Anterior cingulate cortex (tissue), 58 donors: Measurements from ENCODE around the gene CELF3.
A peak's percentile ranks its signal among the peaks of the same experiment; 100 is the strongest.

Source experiments
- DNase-seq, 58 donors: peaks; one replicate each; lab custom pipeline; 2025; lab: John Stamatoyannopoulos, UW

The CELF3 gene

GRCh38 chr1:151721788-151722510 lies 5.3 kb upstream of the CELF3 start:
- no peak for DNase-seq

- DNase-seq: peak in 7 of 58 donors; percentile 7 to 35 (median 28)
Observed at GRCh38 chr1:151720974-151721787, 4.6 kb upstream of the CELF3 start, which contains the start of gene RIIAD1. Gene RIIAD1 (plus strand): TSS chr1:151721522. CDS start chr1:151721537, 15 bp downstream.

- peak in 1 of 58 donors; percentile 6 for DNase-seq
Observed at GRCh38 chr1:151720554-151720953, 4.0 kb upstream of the CELF3 start.

GRCh38 chr1:151720125-151720524 lies 3.5 kb upstream of the CELF3 start:
- no peak for DNase-seq

GRCh38 chr1:151718666-151719065 lies 2.1 kb upstream of the CELF3 start:
- DNase-seq: no peak

GRCh38 chr1:151718011-151718431 lies 1.4 kb upstream of the CELF3 start:
- DNase-seq: peak in 4 of 58 donors; percentile 10 to 21 (median 15)

- no peak for DNase-seq
Observed at GRCh38 chr1:151716405-151716762, 219 bp downstream of the CELF3 start.

GRCh38 chr1:151715726-151716404 lies 738 bp downstream of the CELF3 start:
- peak in 3 of 58 donors; percentile 11 to 27 (median 13) for DNase-seq

GRCh38 chr1:151714820-151715725 lies 1.5 kb downstream of the CELF3 start:
- no peak for DNase-seq

GRCh38 chr1:151713874-151714273 lies 2.7 kb downstream of the CELF3 start:
- peak in 3 of 58 donors; percentile 13 to 34 (median 25) for DNase-seq

GRCh38 chr1:151713044-151713443 lies 3.6 kb downstream of the CELF3 start:
- DNase-seq: no peak

GRCh38 chr1:151711951-151712350 lies 4.7 kb downstream of the CELF3 start:
- DNase-seq: no peak

GRCh38 chr1:151711044-151711800 lies 5.4 kb downstream of the CELF3 start:
- DNase-seq: peak in 29 of 58 donors; percentile 12 to 67 (median 41)

GRCh38 chr1:151710187-151710840 lies 6.3 kb downstream of the CELF3 start:
- DNase-seq: peak in 57 of 58 donors; percentile 14 to 92 (median 70)

GRCh38 chr1:151708891-151709290 lies 7.7 kb downstream of the CELF3 start:
- no peak for DNase-seq

- no peak for DNase-seq
Observed at GRCh38 chr1:151707541-151708065, 9.0 kb downstream of the CELF3 start.

GRCh38 chr1:151706464-151707415 lies 9.9 kb downstream of the CELF3 start:
- no peak for DNase-seq
